Right lung (tissue), 5 donors: ENCODE measurements around the gene DENND10. TPM values are rescaled to one million over a fixed set of nuclear protein-coding genes. Genes with fewer than 3 reads are reported as not detected.
"Not testable (repeated sequence)": the region's sequence is repeated elsewhere in the genome, so short reads cannot be mapped to it uniquely, and the experiment has no call there.

Experiments
- DNase-seq, 2 donors: peaks; one replicate each; pipeline ENCODE4 v3.0.0-alpha.2; 2013
- polyA plus RNA-seq, 5 donors: library from polyadenylated mRNA; unstranded; fragments of 120-200 nt; gene quantifications; one replicate each; pipeline versions ENCODE4 v1.2.1 to v1.2.3, GENCODE V29; 2013; ENCODE audit warnings: inconsistent platforms in 1 of 5, low replicate concordance in 1 of 5; ENCODE audit not compliant: insufficient read length in 5 of 5, insufficient read depth in 1 of 5

The DENND10 gene
- polyA plus RNA-seq, 5 donors, result 35.7 to 42.2 (median 38.1) TPM

GRCh38 chr10:119131512-119132240, 27.8 kb downstream of the DENND10 start:
- DNase-seq, result peak; percentile 21 to 36

- no peak for DNase-seq
These were observed 28.8 kb downstream of the DENND10 start for GRCh38 chr10:119132521-119133345.

- no peak for DNase-seq
These were observed 30.0 kb downstream of the DENND10 start for GRCh38 chr10:119133949-119134348.

GRCh38 chr10:119135513-119135881, 31.6 kb downstream of the DENND10 start:
- DNase-seq, result peak; percentile 39 to 69

DNA sequence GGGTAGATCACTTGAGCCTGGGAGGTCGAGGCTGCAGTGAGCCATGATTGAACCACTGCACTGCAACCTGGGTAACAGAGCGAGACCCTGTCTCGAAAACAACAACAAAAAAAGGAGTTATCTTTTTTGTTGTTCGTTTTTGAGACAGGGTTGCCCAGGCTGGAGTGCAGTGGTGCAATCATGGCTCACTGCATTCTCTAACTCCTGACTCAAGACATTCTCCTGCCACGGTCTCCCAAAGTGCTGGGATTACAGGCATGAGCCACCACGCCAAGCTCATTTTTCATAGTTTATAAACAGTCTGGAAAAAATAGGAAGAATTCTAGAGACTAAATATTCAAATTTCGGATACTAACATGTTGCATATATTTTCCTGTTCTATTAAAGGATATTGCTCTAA, 32.2 kb downstream of the DENND10 start:
- no peak for DNase-seq

DNA sequence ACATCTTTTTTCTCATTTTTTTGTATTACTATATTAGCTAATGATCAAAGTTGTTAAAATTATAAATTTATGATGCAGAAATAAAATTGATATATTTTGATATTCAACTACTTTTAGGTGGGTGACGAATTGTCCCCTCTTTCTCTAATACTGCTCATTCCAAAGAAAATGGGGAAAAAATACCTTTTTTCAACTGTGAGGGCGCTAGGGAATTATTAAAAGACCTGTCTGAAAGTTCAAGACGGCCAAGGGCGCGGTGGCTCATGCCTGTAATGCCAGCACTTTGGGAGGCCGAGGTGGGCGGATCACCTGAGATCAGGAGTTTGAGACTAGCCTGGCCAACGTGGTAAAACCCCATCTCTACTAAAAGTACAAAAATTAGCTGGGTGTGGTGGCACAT, 34.0 kb downstream of the DENND10 start:
- not testable (repeated sequence) for DNase-seq

DNA sequence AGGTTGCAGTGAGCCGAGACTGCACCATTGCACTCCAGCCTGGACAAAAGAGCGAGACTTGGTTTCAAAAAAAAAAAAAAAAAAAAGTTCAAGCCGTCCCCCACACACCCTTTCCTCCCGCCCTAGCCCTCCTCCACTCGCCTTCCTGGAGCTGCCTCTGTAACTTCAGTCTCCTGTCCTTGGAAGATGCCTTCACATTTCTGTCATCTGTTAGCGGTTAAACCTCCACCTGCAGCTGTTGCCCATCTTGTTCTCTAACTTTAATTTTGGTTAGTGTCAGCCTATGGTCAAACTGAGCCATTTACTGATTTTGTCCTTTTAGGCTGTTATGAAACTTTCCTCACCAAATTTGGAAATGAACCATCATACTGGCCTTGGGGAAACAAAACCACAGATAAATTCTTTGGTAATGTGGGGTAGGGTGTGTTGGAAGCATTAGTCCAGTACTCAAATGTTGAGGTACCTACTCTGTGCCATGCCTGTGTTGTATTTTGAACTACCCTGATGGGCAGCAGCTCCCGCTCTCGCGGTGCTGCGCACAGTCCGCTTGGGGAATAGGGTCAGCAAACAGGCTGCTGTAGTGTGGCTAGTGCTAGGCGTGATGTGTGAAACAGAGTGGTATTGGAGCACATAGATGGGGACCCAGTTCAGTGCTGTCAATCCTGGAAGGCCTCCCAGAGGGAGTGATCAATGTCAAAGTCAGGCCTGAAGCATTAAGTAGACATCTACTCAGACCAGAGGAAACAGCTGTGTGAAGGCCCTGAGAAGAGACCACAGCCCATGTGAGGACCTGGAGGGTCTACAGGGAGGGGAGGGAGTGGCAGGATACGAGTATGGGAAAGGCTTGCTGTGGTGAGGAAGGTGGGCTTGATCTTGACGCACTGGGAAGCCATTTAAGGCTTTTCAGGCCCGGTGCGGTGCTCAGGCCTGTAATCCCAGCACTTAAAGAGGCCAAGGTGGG, 34.7 kb downstream of the DENND10 start:
- DNase-seq, result no peak

GRCh38 chr10:119139464-119140067, 35.7 kb downstream of the DENND10 start:
- DNase-seq, result no peak

- no peak for DNase-seq
These were observed 36.8 kb downstream of the DENND10 start for GRCh38 chr10:119140603-119141245.

GRCh38 chr10:119143657-119144056, 39.7 kb downstream of the DENND10 start:
- no peak for DNase-seq

GRCh38 chr10:119149157-119149556, 45.2 kb downstream of the DENND10 start:
- no peak for DNase-seq

DNA sequence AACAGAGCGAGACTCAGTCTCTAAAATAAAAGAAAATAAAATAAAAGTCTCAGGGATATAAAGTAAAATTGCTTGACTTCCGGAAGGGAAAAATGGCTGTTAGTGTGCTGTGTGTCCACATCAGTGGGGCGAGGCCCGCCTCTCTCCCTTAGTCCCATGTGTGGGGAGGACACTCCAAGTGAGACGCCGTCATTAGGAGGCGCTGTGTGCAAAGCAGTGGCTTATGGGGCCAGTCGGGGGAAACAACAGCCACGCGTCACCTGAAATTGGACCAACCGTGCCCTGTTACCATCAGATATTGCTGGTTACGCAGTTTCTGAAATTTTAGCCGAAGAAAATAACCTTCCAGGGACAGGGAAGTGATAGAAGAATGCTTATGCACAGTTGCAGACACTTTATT, 45.8 kb downstream of the DENND10 start:
- DNase-seq, result no peak

DNA sequence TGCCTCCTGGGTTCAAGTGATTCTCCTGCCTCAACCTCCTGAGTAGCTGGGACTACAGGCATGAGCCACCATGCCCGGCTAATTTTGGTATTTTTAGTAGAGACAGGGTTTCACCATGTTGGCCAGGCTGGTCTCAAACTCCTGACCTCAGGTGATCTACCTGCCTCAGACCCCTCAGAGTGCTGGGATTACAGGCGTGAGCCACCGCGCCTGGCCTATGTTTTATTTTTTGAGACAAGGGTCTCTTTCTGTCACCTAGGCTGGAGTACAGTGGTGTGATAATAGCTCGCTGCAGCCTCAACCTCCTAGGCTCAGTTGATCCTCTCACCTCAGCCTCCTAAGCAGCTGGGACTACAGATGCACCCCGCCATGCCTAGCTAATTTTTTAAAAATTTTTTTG, 47.7 kb downstream of the DENND10 start:
- not testable (repeated sequence) for DNase-seq

- no peak for DNase-seq
These were observed 49.1 kb downstream of the DENND10 start for GRCh38 chr10:119153041-119153440.

DNA sequence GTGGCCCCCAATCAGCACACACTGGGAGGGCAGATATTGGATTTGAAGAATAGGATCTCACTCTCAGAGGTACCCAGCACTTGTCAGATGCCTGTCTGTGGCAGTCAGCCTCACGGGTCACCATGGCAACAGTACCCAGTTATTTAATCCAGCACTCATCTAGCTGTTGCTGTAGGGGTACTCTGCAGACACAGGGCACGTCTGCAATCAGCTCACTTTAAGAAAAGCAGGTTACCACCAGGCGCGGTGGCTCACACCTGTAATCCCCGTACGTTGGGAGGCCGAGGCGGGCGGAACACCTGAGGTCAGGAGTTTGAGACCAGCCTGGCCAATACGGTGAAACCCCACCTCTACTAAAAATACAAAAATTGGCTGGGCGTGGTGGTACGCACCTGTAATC, 49.7 kb downstream of the DENND10 start:
- DNase-seq, result no peak

GRCh38 chr10:119159332-119159731, 55.4 kb downstream of the DENND10 start:
- DNase-seq, result no peak

- DNase-seq, result no peak
These were observed 58.0 kb downstream of the DENND10 start for GRCh38 chr10:119161680-119162451.

DNA sequence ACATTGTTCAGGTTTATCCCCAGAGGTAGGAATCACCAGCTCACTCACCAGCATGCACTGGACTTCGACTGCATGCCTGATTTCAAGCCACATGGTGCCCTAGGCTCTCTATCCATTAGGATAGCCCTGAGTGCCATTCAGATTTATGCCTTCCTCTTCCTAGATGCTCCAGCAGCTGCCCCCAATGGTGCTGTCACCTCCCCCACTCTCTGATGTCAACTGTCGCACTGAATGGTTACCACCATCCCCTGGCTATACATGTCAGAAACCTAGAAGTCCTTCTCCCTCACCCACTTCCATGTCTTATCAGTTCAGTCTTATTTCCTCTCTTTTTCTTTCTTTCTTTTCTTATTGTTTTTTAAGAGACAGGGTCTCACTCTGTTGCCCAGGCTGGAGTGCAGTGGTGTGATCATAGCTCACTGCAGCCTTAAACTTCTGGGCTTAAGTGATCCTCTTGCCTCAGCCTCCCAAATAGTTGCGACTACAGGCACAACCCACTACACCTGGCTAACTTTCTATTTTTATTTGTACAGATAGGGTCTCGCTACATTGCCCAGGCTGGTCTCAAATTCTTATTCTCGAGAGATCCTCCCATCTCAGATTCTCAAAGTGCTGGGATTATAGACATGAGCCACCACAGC, 58.7 kb downstream of the DENND10 start:
- no peak for DNase-seq
